Spleen (tissue), 11 donors: ENCODE data around the gene SLC48A1. TPM values are rescaled to one million over a fixed set of nuclear protein-coding genes. Genes with fewer than 3 reads are reported as not detected.

Experiments used
- DNase-seq: peaks from one replicate; pipeline ENCODE4 v3.0.0-alpha.2; 2020
- H3K27ac ChIP-seq, 8 donors: fragments of 200-600 bp; sonication (generic) in 7 of 8; 1 replicate in 4 of 8; 2 replicates in 4 of 8; pipeline versions ENCODE4 v1.5.0 to v1.8.0; 2016 to 2021; ENCODE audit warnings: inconsistent platforms in 4 of 8, mild to moderate bottlenecking in 4 of 8, moderate library complexity in 1 of 8
- H3K27me3 ChIP-seq, 7 donors: fragments of 200-600 bp; sonication (generic) in 6 of 7; replicated peaks in 1 of 7; 1 replicate in 4 of 7; 2 replicates in 3 of 7; pipeline versions ENCODE4 v1.5.0 to v1.8.0; 2016 to 2021; ENCODE audit warnings: inconsistent platforms in 3 of 7, mild to moderate bottlenecking in 1 of 7
- H3K36me3 ChIP-seq, 6 donors: fragments of 200-600 bp; sonication (generic) in 5 of 6; 1 replicate in 4 of 6; 2 replicates in 2 of 6; pipeline versions ENCODE4 v1.5.0 to v1.8.0; 2016 to 2021; ENCODE audit warnings: inconsistent platforms in 2 of 6
- H3K4me1 ChIP-seq, 6 donors: fragments of 200-600 bp; sonication (generic) in 5 of 6; 1 replicate in 3 of 6; 2 replicates in 3 of 6; pipeline versions ENCODE4 v1.5.0 to v1.8.0; 2016 to 2021; ENCODE audit warnings: inconsistent platforms in 3 of 6
- H3K4me3 ChIP-seq, 8 donors: fragments of 200-600 bp; sonication (generic) in 7 of 8; 1 replicate in 4 of 8; 2 replicates in 4 of 8; pipeline versions ENCODE4 v1.5.0 to v1.8.0; 2016 to 2021; ENCODE audit warnings: inconsistent platforms in 4 of 8, mild to moderate bottlenecking in 4 of 8, moderate library complexity in 2 of 8
- H3K9me3 ChIP-seq, 8 donors: fragments of 200-600 bp; sonication (generic) in 7 of 8; 1 replicate in 4 of 8; 2 replicates in 4 of 8; pipeline versions ENCODE4 v1.5.0 to v1.8.0; 2016 to 2021; ENCODE audit warnings: inconsistent platforms in 4 of 8
- POLR2A ChIP-seq, 3 donors: fragments of 450-650 bp; IDR thresholded peaks; one replicate each; pipeline ENCODE4 v1.5.1; 2017; ENCODE audit warnings: antibody characterized with exemption in 3 of 3, mild to moderate bottlenecking in 1 of 3
- POLR2AphosphoS5 ChIP-seq, 3 donors: sonication (generic); formaldehyde crosslinking; IDR thresholded peaks; one replicate each; pipeline ENCODE4 v1.5.1; 2017; ENCODE audit warnings: antibody characterized with exemption in 3 of 3
- WGBS, 5 donors: extraction: QIAGEN DNeasy Blood & Tissue Kit in 3 of 5; methylation state at CpG; one replicate each; pipeline versions ENCODE4 v1.1.5 to v1.1.7; 2013 to 2018; 5-methylcytosine and 5-hydroxymethylcytosine counted together
- intact Hi-C: fragments of 100-400 bp; cut with DNase I; formaldehyde crosslinking; loops from one replicate; pipeline ENCODE4 v1.15.0; 2023; ENCODE audit warnings: low total_unique reads
- polyA plus RNA-seq, 3 donors: library from polyadenylated mRNA; stranded (reverse); fragments of 200-250 nt; gene quantifications; one replicate each; pipeline ENCODE4 v1.2.1, GENCODE V29; 2013
- total RNA-seq, 7 donors: library from RNA; depleted of rRNA in 3 of 7; stranded (reverse); fragments of >200 nt in 3 of 7; fragmentation: NEBNext Ultra II Directional in 4 of 7; extraction: Animal tissue kit (Norgen Biotek cat#: 25700) in 4 of 7; gene quantifications; one replicate each; pipeline versions ENCODE4 v1.1.0 to v1.2.1, GENCODE V29; 2016 to 2021
- TF ChIP-seq, protein P1 (sequence below), 11 experiments: fragments of 200-600 bp in 7 of 11; fragments of 450-650 bp in 4 of 11; sonication (generic) in 4 of 11; IDR thresholded peaks in 8 of 11; conservative IDR thresholded peaks in 3 of 11; 1 replicate in 7 of 11; 2 replicates in 4 of 11; pipeline versions ENCODE4 v1.4.0 to v1.8.0; 2016 to 2021; ENCODE audit warnings: antibody characterized with exemption in 11 of 11, inconsistent platforms in 4 of 11, mild to moderate bottlenecking in 1 of 11
- donor health status: healthy with polysubstance abuse.
- donor health status: DM: no; HTN: no; CAD: no; lungs with moderate emphysema.
- donor health status: DM: no; HTN: no; CAD: no.
- donor health status: Bipolar disorder and iron deficiency.
- donor health status: healthy.
- donor health status: DM: no; HTN: no; CAD: no.
- donor health status: DM: yes; HTN: yes; CAD: no.

The SLC48A1 gene
- total and polyA plus RNA-seq, 10 donors: 8.4 to 66.4 (median 38.0) TPM

DNA sequence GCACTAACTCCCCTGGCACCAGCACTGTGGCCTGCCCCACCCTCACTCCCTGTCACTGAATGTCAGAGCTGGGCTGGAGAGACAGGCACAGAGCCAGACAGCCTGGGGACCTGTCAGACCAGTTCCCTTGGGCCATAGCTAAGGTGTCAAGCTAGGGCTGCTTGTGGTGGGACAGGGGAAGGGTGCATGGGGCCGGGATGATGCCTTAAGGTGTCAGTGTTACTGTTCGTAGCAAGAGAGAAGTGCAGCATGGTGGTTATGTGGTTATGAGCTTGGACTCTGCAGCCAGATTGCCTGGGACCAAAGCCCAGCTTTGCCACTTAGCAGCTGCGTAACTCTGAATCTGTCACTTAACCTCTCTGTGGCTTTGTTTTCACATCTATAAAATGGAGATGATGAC, 18.2 kb upstream of the SLC48A1 start:
- intact Hi-C loops: no loop called here
- TF ChIP-seq POLR2AphosphoS5 (IDR thresholded peaks at IDR 0.05) (peak in 1 of 3 donors; percentile 22), POLR2A (IDR thresholded peaks at IDR 0.05) (no peak)
- TF ChIP-seq, protein P1, sequence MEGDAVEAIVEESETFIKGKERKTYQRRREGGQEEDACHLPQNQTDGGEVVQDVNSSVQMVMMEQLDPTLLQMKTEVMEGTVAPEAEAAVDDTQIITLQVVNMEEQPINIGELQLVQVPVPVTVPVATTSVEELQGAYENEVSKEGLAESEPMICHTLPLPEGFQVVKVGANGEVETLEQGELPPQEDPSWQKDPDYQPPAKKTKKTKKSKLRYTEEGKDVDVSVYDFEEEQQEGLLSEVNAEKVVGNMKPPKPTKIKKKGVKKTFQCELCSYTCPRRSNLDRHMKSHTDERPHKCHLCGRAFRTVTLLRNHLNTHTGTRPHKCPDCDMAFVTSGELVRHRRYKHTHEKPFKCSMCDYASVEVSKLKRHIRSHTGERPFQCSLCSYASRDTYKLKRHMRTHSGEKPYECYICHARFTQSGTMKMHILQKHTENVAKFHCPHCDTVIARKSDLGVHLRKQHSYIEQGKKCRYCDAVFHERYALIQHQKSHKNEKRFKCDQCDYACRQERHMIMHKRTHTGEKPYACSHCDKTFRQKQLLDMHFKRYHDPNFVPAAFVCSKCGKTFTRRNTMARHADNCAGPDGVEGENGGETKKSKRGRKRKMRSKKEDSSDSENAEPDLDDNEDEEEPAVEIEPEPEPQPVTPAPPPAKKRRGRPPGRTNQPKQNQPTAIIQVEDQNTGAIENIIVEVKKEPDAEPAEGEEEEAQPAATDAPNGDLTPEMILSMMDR (IDR thresholded peaks at IDR 0.05 in 8 of 11, conservative IDR thresholded peaks at IDR 0.05 in 3 of 11): no peak
- H3K4me3 ChIP-seq: peak overlapping the region in 2 of 8 donors; percentile 55 to 72
- H3K4me1 ChIP-seq: peaks cover 32 to 100% (median 86%) of the 10 kb centered on the region in 6 donors
- peak overlapping the region in 7 of 8 donors; percentile 13 to 89 (median 78) for H3K27ac ChIP-seq
- DNase-seq: peak; percentile 66
- no peaks in the 10 kb centered on the region for H3K27me3 ChIP-seq
- H3K9me3 ChIP-seq: no peaks in the 10 kb centered on the region
- WGBS, 5 donors: 40 to 66% (median 62%) methylated on average over 3 of the region's 3 CpGs
- peaks cover 0 to 19% (median 0%) of the 10 kb centered on the region in 6 donors for H3K36me3 ChIP-seq

DNA sequence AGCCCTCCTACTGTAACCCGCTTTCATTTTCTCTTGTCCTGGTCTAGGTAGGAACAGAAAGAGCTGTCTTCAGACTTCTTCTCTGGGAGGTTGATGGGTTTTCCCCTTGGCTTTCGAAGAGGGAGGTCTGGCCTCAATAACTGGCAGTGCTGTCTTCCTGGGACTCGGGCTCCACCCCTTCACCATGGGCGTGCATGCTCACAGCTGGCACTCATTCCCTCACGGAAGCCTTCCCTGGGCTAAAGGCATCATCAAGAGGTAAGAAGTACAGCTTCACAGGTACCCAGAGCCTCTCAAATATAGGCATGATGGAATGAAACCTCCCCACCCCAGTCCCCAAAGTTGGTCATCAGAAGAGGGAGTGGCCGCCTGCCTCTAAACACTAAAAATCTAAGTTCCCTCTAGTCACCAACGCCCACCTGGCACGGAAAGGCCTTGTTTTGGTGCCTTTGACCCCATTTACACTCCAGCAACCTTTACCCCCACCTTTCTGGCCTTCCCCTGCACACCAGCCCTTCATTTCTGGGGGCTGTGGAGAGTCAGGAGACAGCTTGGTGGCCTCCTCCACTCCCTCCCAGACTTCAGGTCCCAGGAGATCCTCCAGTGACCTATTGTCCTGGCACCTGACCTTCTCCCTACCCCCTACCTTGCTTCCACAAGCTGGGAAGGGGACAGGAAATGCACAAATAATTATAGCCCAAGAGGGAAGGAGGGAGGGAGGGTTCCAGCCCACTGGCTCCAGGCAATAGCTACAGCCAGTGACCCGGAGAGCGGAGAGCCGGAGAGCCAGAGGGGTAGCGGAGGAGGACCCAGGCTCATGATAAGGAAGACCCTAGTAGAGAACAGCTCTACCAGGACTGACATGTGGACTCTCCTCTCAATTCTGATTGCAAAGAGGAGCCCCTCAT, 17.1 kb upstream of the SLC48A1 start:
- Histone ChIP-seq H3K9me3 (no peaks in the 10 kb centered on the region), H3K27ac (peak overlapping the region; percentile 13 to 89 (median 75)), H3K27me3 (no peaks in the 10 kb centered on the region), H3K4me3 (peak overlapping the region in 7 of 8 donors; percentile 16 to 72 (median 56)), H3K4me1 (peaks cover 32 to 96% (median 82%) of the 10 kb centered on the region in 6 donors), H3K36me3 (peaks cover 0 to 10% (median 0%) of the 10 kb centered on the region in 6 donors)
- WGBS, 5 donors: 47 to 67% (median 57%) methylated on average over 11 to 12 of the region's 12 CpGs
- DNase-seq: peak; percentile 67
- TF ChIP-seq, protein P1 (IDR thresholded peaks at IDR 0.05 in 8 of 11, conservative IDR thresholded peaks at IDR 0.05 in 3 of 11): no peak
- TF ChIP-seq POLR2AphosphoS5 (IDR thresholded peaks at IDR 0.05) (no peak), POLR2A (IDR thresholded peaks at IDR 0.05) (no peak)
- intact Hi-C loops: no loop called here

DNA sequence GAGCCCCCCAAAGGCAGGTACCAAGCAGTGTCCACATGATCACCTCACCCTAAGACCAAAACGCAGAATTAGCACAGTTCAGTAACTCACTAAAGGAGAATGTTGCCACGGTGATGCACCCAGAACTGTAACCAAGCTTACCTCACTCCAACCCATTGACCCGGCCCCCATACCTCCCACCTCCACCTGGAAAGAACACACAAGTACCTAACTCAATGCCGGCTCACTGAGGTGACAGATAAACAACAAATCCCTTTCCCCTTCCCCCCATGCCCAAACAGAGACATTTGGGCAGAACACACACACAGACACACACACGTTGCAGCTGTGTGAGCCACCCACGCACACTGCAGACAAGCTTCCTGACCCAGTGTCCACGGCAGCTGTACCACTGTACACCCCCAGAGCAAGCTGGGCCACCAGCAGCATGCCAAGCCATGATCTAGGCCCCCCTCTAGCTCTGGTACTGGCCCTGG, 15.6 kb upstream of the SLC48A1 start:
- H3K4me1 ChIP-seq: peaks cover 31 to 86% (median 73%) of the 10 kb centered on the region in 6 donors
- H3K27me3 ChIP-seq: no peaks in the 10 kb centered on the region
- peak overlapping the region; percentile 20 to 72 (median 56) for H3K4me3 ChIP-seq
- H3K36me3 ChIP-seq: no peaks in the 10 kb centered on the region
- H3K27ac ChIP-seq: peak overlapping the region; percentile 22 to 89 (median 79)
- intact Hi-C loops: no loop called here
- no peaks in the 10 kb centered on the region for H3K9me3 ChIP-seq
- 32 to 51% (median 40%) methylated on average over 7 of the region's 7 CpGs for WGBS, 5 donors
- no peak for TF ChIP-seq POLR2A (IDR thresholded peaks at IDR 0.05)
- TF ChIP-seq, protein P1 (IDR thresholded peaks at IDR 0.05 in 8 of 11, conservative IDR thresholded peaks at IDR 0.05 in 3 of 11): no peak
- TF ChIP-seq POLR2AphosphoS5 (IDR thresholded peaks at IDR 0.05): no peak
- DNase-seq: no peak
